ENCODE measurements around the gene CLTB.

GRCh38 chr5:176440927-176441706, 24.8 kb upstream of the CLTB start:
- no peak for TF ChIP-seq CTCF (IDR thresholded peaks at IDR 0.05)
- no peak for TF ChIP-seq POLR2A (IDR thresholded peaks at IDR 0.05)

Measured in thyroid gland (tissue), 4 donors.